Lower leg skin (tissue), 3 donors: ENCODE results near the gene GNAZ.

ENCODE experiments used
- CTCF ChIP-seq, 3 donors: fragments of 450-650 bp; IDR thresholded peaks; one replicate each; pipeline ENCODE4 v1.5.1; 2016; ENCODE audit warnings: antibody characterized with exemption in 3 of 3, mild to moderate bottlenecking in 3 of 3, moderate library complexity in 2 of 3
- POLR2A ChIP-seq, 2 donors: fragments of 450-650 bp; IDR thresholded peaks; one replicate each; pipeline ENCODE4 v1.6.1; 2016 to 2017; ENCODE audit warnings: antibody characterized with exemption in 2 of 2, mild to moderate bottlenecking in 1 of 2, moderate library complexity in 1 of 2

DNA sequence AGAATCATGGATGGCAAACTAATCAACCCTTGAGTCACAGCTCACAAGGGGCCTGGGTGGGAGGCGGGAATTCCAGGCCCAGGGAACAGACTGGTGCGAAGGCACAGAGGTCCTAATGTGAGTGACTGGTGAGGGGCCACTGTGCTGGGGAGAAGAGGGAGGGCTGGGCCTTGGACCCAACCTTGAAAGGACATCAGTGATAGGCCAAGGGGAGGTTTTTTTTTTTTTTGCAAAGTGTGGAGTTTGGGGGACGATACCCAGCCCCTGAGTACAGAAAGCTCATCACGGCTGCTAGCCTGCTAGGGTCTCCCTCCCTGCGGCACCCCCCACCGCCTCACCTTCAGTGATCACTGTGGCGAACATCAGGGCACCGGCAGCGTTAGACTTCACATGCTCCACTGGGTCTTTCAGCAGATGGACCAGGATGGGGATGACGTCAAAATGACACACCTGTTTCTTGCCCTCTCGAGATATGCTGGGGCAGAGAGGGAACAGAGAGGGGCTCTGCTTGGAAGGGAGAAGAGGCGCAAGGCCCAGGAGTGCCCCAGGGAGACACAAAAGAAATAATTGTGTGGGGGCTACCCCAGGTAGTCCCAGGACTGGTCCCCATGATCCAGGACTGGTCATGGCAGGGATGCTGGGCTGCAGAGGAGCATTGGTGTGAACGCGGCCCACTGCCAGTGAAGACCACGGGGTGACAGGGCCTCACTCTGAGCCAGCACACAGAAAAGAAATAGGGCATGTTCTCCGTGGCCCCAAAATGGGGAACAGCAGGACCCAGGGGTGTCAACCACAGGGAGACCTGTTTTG, 8.6 kb upstream of the GNAZ start:
- no peak for TF ChIP-seq CTCF (IDR thresholded peaks at IDR 0.05)
- no peak for TF ChIP-seq POLR2A (IDR thresholded peaks at IDR 0.05)
